Measurements from ENCODE around the gene SLC25A31. TPM values are rescaled to one million over a fixed set of nuclear protein-coding genes. Genes with fewer than 3 reads are reported as not detected.

SLC25A31 gene
- total RNA-seq, 1 donor from 2014 or later, result not detected

DNA sequence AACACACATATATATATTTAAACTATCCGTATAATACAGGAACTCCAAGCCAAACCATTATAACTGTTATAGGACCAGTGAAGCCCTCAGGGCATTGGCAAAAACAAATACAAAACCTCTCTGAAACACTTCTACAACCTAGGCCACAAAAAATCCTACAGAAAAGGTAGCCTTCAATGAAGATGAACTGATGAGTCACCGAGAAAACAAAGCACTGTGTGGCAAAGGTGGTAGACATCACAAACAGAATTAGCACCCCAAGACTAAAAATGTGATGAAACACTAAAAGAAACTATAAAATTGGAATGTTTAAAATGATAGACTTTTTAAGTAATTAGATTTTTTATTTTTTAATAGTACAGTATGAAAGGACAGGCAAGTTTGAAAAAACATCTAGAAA is 46.4 kb downstream of the SLC25A31 start:
- Histone ChIP-seq H3K27me3 (ENCODE audit: control insufficient read depth in 3 of 3, insufficient read depth in 3 of 3, low read length in 3 of 3) (peaks cover 0 to 7% (median 0%) of the 10 kb centered on the region in 3 donors), H3K9me3 (ENCODE audit: control insufficient read depth in 3 of 3, low read length in 3 of 3) (no peaks in the 10 kb centered on the region), H3K4me1 (ENCODE audit: control insufficient read depth in 3 of 3, insufficient read depth in 3 of 3, low read length in 3 of 3) (no peaks in the 10 kb centered on the region), H3K27ac (ENCODE audit: low read depth, low read length) (no peak overlapping the region), H3K9ac (ENCODE audit: low read depth in 1 of 3, low read length in 3 of 3) (no peak overlapping the region), H3K36me3 (ENCODE audit: control insufficient read depth in 3 of 3, insufficient read depth in 3 of 3, low read length in 3 of 3) (no peaks in the 10 kb centered on the region), H3K4me3 (ENCODE audit: low read length in 3 of 3) (no peak overlapping the region)

DNA sequence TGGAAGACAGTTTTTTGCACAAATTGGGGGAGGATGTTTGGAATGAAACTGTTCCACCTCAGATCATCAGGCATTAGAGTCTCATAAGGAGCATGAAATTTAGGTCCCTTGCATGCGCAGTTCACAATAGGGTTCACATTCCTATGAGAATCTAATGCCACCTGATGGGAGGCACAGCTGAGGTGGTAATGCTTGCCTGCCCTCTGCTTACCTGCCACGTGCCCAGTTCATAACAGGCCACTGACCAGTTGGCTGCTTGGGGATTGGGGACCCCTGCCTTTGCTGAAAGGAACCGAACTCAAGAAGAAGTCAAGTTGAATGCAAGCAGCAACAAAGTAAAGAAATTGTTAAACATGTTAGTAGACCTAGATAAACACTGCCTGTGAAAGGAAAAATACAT is 47.3 kb downstream of the SLC25A31 start:
- no peak overlapping the region for H3K4me3 ChIP-seq (ENCODE audit: low read length in 3 of 3)
- no peaks in the 10 kb centered on the region for H3K9me3 ChIP-seq (ENCODE audit: control insufficient read depth in 3 of 3, low read length in 3 of 3)
- H3K36me3 ChIP-seq (ENCODE audit: control insufficient read depth in 3 of 3, insufficient read depth in 3 of 3, low read length in 3 of 3), result no peaks in the 10 kb centered on the region
- H3K4me1 ChIP-seq (ENCODE audit: control insufficient read depth in 3 of 3, insufficient read depth in 3 of 3, low read length in 3 of 3), result peaks cover 0 to 4% (median 3%) of the 10 kb centered on the region in 3 donors
- H3K27ac ChIP-seq (ENCODE audit: low read depth, low read length), result no peak overlapping the region
- H3K27me3 ChIP-seq (ENCODE audit: control insufficient read depth in 3 of 3, insufficient read depth in 3 of 3, low read length in 3 of 3), result peaks cover 0 to 12% (median 0%) of the 10 kb centered on the region in 3 donors
- no peak overlapping the region for H3K9ac ChIP-seq (ENCODE audit: low read depth in 1 of 3, low read length in 3 of 3)

DNA sequence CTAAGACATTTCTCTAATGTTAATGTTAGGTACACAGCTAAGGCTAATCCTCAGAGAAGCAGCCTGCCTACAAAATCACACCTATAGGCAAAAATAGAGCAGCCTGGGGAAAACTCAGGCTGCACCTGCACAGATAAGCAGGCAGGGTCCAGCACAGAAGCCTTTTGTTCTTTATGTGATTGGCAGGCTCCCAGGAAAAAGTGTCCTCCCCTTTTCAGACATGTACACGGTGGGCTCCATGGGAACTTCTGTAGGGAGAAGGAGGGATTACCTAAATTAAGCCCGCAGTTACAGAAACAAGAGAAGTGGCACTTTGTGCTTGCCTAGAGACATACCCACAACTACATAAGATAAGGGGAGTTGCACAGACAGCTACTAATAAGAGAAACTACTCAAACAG is 47.9 kb downstream of the SLC25A31 start:
- H3K27ac ChIP-seq (ENCODE audit: low read depth, low read length), result no peak overlapping the region
- no peaks in the 10 kb centered on the region for H3K36me3 ChIP-seq (ENCODE audit: control insufficient read depth in 3 of 3, insufficient read depth in 3 of 3, low read length in 3 of 3)
- no peaks in the 10 kb centered on the region for H3K9me3 ChIP-seq (ENCODE audit: control insufficient read depth in 3 of 3, low read length in 3 of 3)
- no peak overlapping the region for H3K4me3 ChIP-seq (ENCODE audit: low read length in 3 of 3)
- peaks cover 0 to 13% (median 0%) of the 10 kb centered on the region in 3 donors for H3K27me3 ChIP-seq (ENCODE audit: control insufficient read depth in 3 of 3, insufficient read depth in 3 of 3, low read length in 3 of 3)
- H3K4me1 ChIP-seq (ENCODE audit: control insufficient read depth in 3 of 3, insufficient read depth in 3 of 3, low read length in 3 of 3), result peaks cover 0 to 8% (median 4%) of the 10 kb centered on the region in 3 donors
- H3K9ac ChIP-seq (ENCODE audit: low read depth in 1 of 3, low read length in 3 of 3), result no peak overlapping the region

DNA sequence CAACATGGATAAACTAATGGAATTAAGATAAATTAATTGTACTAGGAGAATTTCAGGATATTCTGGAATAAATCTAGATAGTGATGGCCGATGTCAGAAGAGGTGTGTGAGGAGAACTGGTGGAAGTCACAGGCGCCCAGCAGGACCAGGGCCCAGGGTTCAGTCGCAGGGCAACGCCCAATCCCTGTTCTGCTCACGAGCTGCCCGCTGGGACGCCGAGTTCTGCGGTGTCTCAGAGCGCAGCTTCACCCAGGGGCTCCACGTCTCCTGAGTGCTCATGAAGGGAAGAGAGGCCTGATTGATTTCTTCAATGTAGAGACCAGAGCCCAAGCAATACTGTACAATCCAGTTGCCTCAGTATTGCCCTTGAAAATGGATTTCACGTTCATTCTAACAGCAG is 50.4 kb downstream of the SLC25A31 start:
- Histone ChIP-seq H3K27ac (ENCODE audit: low read depth, low read length) (no peak overlapping the region), H3K9me3 (ENCODE audit: control insufficient read depth in 3 of 3, low read length in 3 of 3) (no peaks in the 10 kb centered on the region), H3K9ac (ENCODE audit: low read depth in 1 of 3, low read length in 3 of 3) (no peak overlapping the region), H3K27me3 (ENCODE audit: control insufficient read depth in 3 of 3, insufficient read depth in 3 of 3, low read length in 3 of 3) (peaks cover 0 to 13% (median 0%) of the 10 kb centered on the region in 3 donors), H3K36me3 (ENCODE audit: control insufficient read depth in 3 of 3, insufficient read depth in 3 of 3, low read length in 3 of 3) (no peaks in the 10 kb centered on the region), H3K4me3 (ENCODE audit: low read length in 3 of 3) (no peak overlapping the region), H3K4me1 (ENCODE audit: control insufficient read depth in 3 of 3, insufficient read depth in 3 of 3, low read length in 3 of 3) (peaks cover 4 to 8% (median 6%) of the 10 kb centered on the region in 3 donors)

DNA sequence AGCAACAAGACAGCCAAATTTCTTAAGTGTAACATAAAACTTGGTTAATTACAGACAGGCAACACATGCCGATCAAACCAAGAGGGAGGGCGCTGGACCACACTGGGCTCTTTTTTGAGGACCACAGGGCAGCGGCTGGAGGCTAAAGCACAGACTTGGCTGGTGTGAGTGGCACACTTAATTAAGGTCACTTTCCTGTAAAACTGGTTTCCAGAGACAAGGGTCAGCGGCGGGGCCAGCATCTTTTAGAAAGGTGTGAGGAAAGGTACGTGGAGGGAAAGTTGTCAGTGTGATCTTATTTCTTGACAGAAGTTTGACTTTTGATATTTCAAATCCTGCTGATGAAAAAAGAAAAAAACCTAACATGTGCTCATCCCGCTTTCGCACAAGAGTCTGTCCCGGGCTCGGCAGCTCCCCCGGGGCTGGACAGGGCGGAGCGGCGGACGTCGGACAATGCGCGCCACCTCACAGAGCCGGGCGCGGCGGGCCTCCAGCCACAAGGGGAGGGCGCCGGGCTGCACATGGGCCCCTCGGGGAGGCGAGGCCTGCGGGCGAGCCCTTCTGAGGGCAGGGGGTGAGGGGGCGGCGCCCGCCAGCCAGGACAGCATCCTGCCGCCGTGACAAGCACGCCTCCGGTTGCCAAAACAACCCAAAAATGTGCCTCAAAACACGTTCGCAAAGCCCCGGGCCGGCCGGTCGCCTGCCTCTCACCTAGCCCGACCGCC is 51.3 kb downstream of the SLC25A31 start:
- Histone ChIP-seq H3K9ac (ENCODE audit: low read depth in 1 of 3, low read length in 3 of 3) (peak overlapping the region in 2 of 3 donors; percentile 36 to 89), H3K9me3 (ENCODE audit: control insufficient read depth in 3 of 3, low read length in 3 of 3) (no peaks in the 10 kb centered on the region), H3K4me1 (ENCODE audit: control insufficient read depth in 3 of 3, insufficient read depth in 3 of 3, low read length in 3 of 3) (peaks cover 4 to 8% (median 6%) of the 10 kb centered on the region in 3 donors), H3K27ac (ENCODE audit: low read depth, low read length) (peak overlapping the region; percentile 42), H3K36me3 (ENCODE audit: control insufficient read depth in 3 of 3, insufficient read depth in 3 of 3, low read length in 3 of 3) (no peaks in the 10 kb centered on the region), H3K4me3 (ENCODE audit: low read length in 3 of 3) (peak overlapping the region; percentile 96 to 99 (median 98)), H3K27me3 (ENCODE audit: control insufficient read depth in 3 of 3, insufficient read depth in 3 of 3, low read length in 3 of 3) (peaks cover 0 to 13% (median 0%) of the 10 kb centered on the region in 3 donors)

DNA sequence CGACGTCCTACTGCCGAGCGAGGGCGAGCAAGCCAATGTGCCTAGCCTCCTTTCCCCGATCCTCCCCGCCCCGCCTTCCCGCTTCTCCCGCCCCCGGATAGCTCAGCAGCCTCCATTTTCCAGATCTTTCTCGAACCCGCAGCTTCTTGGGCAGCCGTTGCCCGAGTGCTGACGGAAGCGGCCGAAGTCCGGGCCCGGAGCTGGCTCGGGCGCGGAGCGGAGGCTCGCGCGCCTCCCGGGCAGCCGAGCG is 51.8 kb downstream of the SLC25A31 start:
- peak overlapping the region; percentile 42 for H3K27ac ChIP-seq (ENCODE audit: low read depth, low read length)
- H3K9me3 ChIP-seq (ENCODE audit: control insufficient read depth in 3 of 3, low read length in 3 of 3), result no peaks in the 10 kb centered on the region
- H3K27me3 ChIP-seq (ENCODE audit: control insufficient read depth in 3 of 3, insufficient read depth in 3 of 3, low read length in 3 of 3), result peaks cover 0 to 13% (median 0%) of the 10 kb centered on the region in 3 donors
- no peaks in the 10 kb centered on the region for H3K36me3 ChIP-seq (ENCODE audit: control insufficient read depth in 3 of 3, insufficient read depth in 3 of 3, low read length in 3 of 3)
- peak overlapping the region; percentile 96 to 99 (median 98) for H3K4me3 ChIP-seq (ENCODE audit: low read length in 3 of 3)
- H3K9ac ChIP-seq (ENCODE audit: low read depth in 1 of 3, low read length in 3 of 3), result peak overlapping the region; percentile 81 to 91 (median 89)
- peaks cover 4 to 8% (median 6%) of the 10 kb centered on the region in 3 donors for H3K4me1 ChIP-seq (ENCODE audit: control insufficient read depth in 3 of 3, insufficient read depth in 3 of 3, low read length in 3 of 3)

DNA sequence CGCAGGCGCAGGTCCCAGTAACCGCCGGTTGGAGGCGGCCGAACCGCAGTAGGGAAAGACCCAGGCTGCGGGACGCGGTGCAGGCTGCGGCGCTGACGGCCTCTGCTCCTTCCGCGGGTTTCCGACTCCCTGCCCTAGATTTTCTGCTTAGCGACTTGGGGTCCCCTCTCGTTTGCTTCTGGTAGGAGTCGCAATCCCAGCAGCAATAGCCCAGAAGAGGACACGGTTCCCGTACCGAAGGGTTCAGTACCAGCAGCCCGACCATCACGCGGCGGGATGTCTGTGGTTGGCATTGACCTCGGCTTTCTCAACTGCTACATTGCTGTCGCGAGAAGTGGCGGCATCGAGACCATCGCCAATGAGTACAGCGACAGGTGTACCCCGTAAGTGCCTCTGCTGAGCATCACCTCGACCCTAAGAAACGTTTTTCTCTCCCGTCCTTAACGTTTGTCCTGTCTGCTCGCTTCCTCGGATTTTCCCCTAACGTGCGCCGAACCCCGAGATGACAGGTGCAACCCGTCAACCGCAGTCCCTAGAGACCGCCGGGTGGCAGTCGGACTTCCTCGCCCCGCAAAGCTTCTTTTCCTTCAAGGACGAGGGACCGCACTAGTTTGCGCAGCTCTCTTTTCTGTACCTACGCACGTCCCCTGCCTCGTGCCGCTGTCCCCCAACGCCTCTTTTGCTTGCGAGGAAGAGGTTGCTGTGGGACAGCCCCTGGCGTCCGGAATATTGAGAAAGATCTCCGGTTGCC is 52.2 kb downstream of the SLC25A31 start, which contains the start of gene HSPA4L:
HSPA4L (plus strand) TSS at position 48 of the 751 bp plus-strand sequence; CDS start at position 277, 229 bp downstream.
- Histone ChIP-seq H3K4me3 (ENCODE audit: low read length in 3 of 3) (peak within 1 kb of the TSS; percentile 96 to 99 (median 98)), H3K9me3 (ENCODE audit: control insufficient read depth in 3 of 3, low read length in 3 of 3) (no peaks in the 10 kb centered on the region), H3K27ac (ENCODE audit: low read depth, low read length) (peak within 1 kb of the TSS; percentile 42), H3K36me3 (ENCODE audit: control insufficient read depth in 3 of 3, insufficient read depth in 3 of 3, low read length in 3 of 3) (no peaks in the 10 kb centered on the region), H3K27me3 (ENCODE audit: control insufficient read depth in 3 of 3, insufficient read depth in 3 of 3, low read length in 3 of 3) (peaks cover 0 to 13% (median 0%) of the 10 kb centered on the region in 3 donors), H3K4me1 (ENCODE audit: control insufficient read depth in 3 of 3, insufficient read depth in 3 of 3, low read length in 3 of 3) (peaks cover 4 to 8% (median 6%) of the 10 kb centered on the region in 3 donors), H3K9ac (ENCODE audit: low read depth in 1 of 3, low read length in 3 of 3) (peak within 1 kb of the TSS; percentile 81 to 91 (median 89))

DNA sequence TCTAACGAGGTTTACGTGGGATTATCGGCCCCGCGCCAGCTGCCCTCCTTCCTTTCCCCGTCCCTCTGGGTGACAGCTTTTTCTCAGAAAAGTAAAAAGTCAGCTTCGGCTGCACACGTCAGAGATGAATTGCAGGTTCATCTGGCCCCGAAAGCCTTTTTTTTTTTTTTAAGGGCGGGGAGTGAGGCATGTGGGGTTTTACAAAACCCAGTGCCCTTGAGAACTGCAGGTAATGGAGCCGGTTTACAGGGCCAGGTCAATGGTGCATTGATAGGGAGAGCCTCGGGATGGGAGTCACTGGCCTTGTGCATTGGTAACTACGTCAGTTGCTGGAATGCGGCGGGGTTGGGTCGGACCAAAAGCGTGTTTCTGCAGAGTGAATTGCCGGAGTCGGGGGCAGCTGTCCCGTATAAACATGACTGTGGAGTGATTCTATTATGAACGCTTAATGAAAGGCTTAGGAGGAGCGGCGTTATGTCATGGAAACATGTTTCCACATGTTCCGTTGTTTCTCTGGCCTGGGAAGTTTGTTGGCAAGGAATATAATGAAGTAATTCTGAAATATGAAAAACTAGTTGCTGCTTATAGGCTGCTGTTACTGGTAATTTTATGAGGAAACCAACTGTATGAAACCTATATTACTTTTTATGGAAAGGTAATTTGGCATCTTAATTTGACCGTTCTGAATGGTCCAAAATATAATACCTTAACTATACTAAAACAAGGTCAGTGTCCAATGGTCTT is 53.0 kb downstream of the SLC25A31 start:
- Histone ChIP-seq H3K27ac (ENCODE audit: low read depth, low read length) (peak overlapping the region; percentile 42), H3K9ac (ENCODE audit: low read depth in 1 of 3, low read length in 3 of 3) (peak overlapping the region; percentile 81 to 91 (median 89))

DNA sequence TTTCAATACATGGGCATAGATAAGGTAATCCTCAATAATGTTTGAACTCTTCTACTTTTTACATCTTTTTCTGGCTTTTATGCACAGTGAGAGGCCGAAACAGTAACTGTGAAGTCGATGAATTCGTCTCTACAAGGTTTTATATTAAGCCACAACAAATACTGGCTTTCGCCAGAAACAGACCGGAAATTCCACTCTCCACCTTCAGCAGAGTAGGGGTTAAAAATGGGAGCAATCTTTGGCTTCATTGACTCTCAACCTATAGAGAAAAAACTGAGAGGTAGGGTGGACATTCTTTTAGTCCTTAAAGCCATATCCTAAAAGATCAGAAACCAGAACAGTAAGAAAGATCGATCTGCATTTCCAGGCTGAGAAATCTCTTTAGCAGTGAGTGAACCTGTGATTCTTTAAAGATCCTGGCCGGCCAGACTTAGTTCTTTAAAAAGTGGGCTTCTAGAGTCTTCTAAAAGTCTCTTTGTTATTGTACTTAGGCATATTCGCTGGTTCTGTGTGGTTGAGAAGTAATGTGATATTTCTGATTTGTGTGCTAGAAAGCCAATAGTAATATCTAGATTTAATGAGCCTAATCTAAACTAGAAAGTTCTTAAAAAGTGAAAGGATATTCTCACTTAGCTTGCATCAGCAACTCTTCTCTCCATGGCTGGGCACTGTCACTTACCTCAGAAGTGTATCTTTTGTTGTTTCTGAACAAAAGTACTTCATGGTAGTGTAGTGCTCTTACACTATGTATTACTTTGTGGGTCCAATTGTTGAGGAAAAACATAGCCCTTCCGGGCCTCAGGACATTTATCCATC is 54.0 kb downstream of the SLC25A31 start:
- peak overlapping the region in 1 of 3 donors; percentile 46 for H3K4me3 ChIP-seq (ENCODE audit: low read length in 3 of 3)
- H3K27me3 ChIP-seq (ENCODE audit: control insufficient read depth in 3 of 3, insufficient read depth in 3 of 3, low read length in 3 of 3), result peaks cover 0 to 11% (median 0%) of the 10 kb centered on the region in 3 donors
- H3K9ac ChIP-seq (ENCODE audit: low read depth in 1 of 3, low read length in 3 of 3), result peak overlapping the region in 2 of 3 donors; percentile 27 to 42
- H3K4me1 ChIP-seq (ENCODE audit: control insufficient read depth in 3 of 3, insufficient read depth in 3 of 3, low read length in 3 of 3), result peaks cover 4 to 8% (median 6%) of the 10 kb centered on the region in 3 donors
- H3K9me3 ChIP-seq (ENCODE audit: control insufficient read depth in 3 of 3, low read length in 3 of 3), result no peaks in the 10 kb centered on the region
- no peaks in the 10 kb centered on the region for H3K36me3 ChIP-seq (ENCODE audit: control insufficient read depth in 3 of 3, insufficient read depth in 3 of 3, low read length in 3 of 3)
- H3K27ac ChIP-seq (ENCODE audit: low read depth, low read length), result peak overlapping the region; percentile 42

More for the DNA sequence above, 53.0 kb downstream of the SLC25A31 start:
- H3K36me3 ChIP-seq (ENCODE audit: control insufficient read depth in 3 of 3, insufficient read depth in 3 of 3, low read length in 3 of 3), result no peaks in the 10 kb centered on the region
- no peaks in the 10 kb centered on the region for H3K9me3 ChIP-seq (ENCODE audit: control insufficient read depth in 3 of 3, low read length in 3 of 3)
- peaks cover 0 to 11% (median 0%) of the 10 kb centered on the region in 3 donors for H3K27me3 ChIP-seq (ENCODE audit: control insufficient read depth in 3 of 3, insufficient read depth in 3 of 3, low read length in 3 of 3)
- peak overlapping the region; percentile 96 to 99 (median 98) for H3K4me3 ChIP-seq (ENCODE audit: low read length in 3 of 3)
- peaks cover 4 to 8% (median 6%) of the 10 kb centered on the region in 3 donors for H3K4me1 ChIP-seq (ENCODE audit: control insufficient read depth in 3 of 3, insufficient read depth in 3 of 3, low read length in 3 of 3)

Measured in skeletal muscle tissue (tissue), 4 donors.